Ectodermal cell (in vitro differentiated cells): ENCODE measurements around the gene NCAPG.

Source experiments
- H3K27ac ChIP-seq: 2 replicates; pipeline ENCODE4 v1.7.0; 2013; ENCODE audit warnings: mild to moderate bottlenecking, low read depth, low read length; ENCODE audit not compliant: insufficient read depth, poor library complexity, severe bottlenecking
- H3K27me3 ChIP-seq: 2 replicates; pipeline ENCODE4 v1.7.0; 2013; ENCODE audit warnings: mild to moderate bottlenecking, low read length; ENCODE audit not compliant: insufficient read depth, control insufficient read depth, poor library complexity, severe bottlenecking
- H3K36me3 ChIP-seq: one replicate; pipeline ENCODE4 v1.7.0; 2013; ENCODE audit warnings: low read length; ENCODE audit not compliant: control insufficient read depth, insufficient read depth
- H3K4me1 ChIP-seq: one replicate; pipeline ENCODE4 v1.7.0; 2013; ENCODE audit warnings: low read length; ENCODE audit not compliant: control insufficient read depth, insufficient read depth
- H3K4me3 ChIP-seq: 2 replicates; pipeline ENCODE4 v1.7.0; 2013; ENCODE audit warnings: low read depth, low read length, control low read depth; ENCODE audit not compliant: insufficient read depth
- H3K9me3 ChIP-seq: 2 replicates; pipeline ENCODE4 v1.7.0; 2013; ENCODE audit warnings: mild to moderate bottlenecking, low read length, moderate library complexity; ENCODE audit not compliant: control insufficient read depth
- WGBS, 2 experiments: methylation state at CpG; one replicate each; pipeline ENCODE4 v1.1.7; 2013; ENCODE audit warnings: missing lambda C conversion rate in 2 of 2; 5-methylcytosine and 5-hydroxymethylcytosine counted together

Gene NCAPG

GRCh38 chr4:17771284-17771908 lies 39.4 kb upstream of the NCAPG start:
- Histone ChIP-seq H3K36me3 (no peaks in the 10 kb centered on the region), H3K4me3 (no peak overlapping the region), H3K27me3 (no peaks in the 10 kb centered on the region), H3K27ac (no peak overlapping the region), H3K4me1 (no peaks in the 10 kb centered on the region), H3K9me3 (no peaks in the 10 kb centered on the region)
- WGBS, 2 experiments, result 91% methylated on average over 8 of the region's 8 CpGs

- Histone ChIP-seq H3K4me3 (no peak overlapping the region), H3K4me1 (no peaks in the 10 kb centered on the region), H3K36me3 (no peaks in the 10 kb centered on the region), H3K27ac (no peak overlapping the region), H3K27me3 (no peaks in the 10 kb centered on the region), H3K9me3 (no peaks in the 10 kb centered on the region)
- WGBS, 2 experiments, result 95 to 96% methylated on average over 10 of the region's 10 CpGs
These were observed 37.6 kb upstream of the NCAPG start for GRCh38 chr4:17773135-17773698.

GRCh38 chr4:17778431-17778830 lies 32.3 kb upstream of the NCAPG start:
- WGBS, 2 experiments, result 67 to 79% methylated on average over 3 of the region's 3 CpGs
- Histone ChIP-seq H3K4me3 (no peak overlapping the region), H3K36me3 (no peaks in the 10 kb centered on the region), H3K27ac (no peak overlapping the region), H3K27me3 (peaks cover 50% of the 10 kb centered on the region), H3K4me1 (peaks cover 15% of the 10 kb centered on the region), H3K9me3 (no peaks in the 10 kb centered on the region)

GRCh38 chr4:17780501-17781299 lies 30.1 kb upstream of the NCAPG start:
- WGBS, 2 experiments, result 24 to 26% methylated on average over 31 of the region's 31 CpGs
- Histone ChIP-seq H3K36me3 (no peaks in the 10 kb centered on the region), H3K27me3 (peaks cover 52% of the 10 kb centered on the region), H3K9me3 (no peaks in the 10 kb centered on the region), H3K4me3 (peak overlapping the region; percentile 42), H3K4me1 (peaks cover 15% of the 10 kb centered on the region), H3K27ac (no peak overlapping the region)

- Histone ChIP-seq H3K27me3 (peaks cover 52% of the 10 kb centered on the region), H3K4me1 (peaks cover 15% of the 10 kb centered on the region), H3K9me3 (no peaks in the 10 kb centered on the region), H3K36me3 (no peaks in the 10 kb centered on the region), H3K27ac (no peak within 1 kb of the TSS), H3K4me3 (peak within 1 kb of the TSS; percentile 42)
- 2% methylated on average over 82 of the region's 82 CpGs for WGBS, 2 experiments
These were observed 29.2 kb upstream of the NCAPG start, which contains the start of gene FAM184B for GRCh38 chr4:17781300-17782287. Gene FAM184B, minus strand, starts transcription at chr4:17781621. Its CDS starts 322 bp downstream, at chr4:17781299.

GRCh38 chr4:17785858-17786257 lies 24.9 kb upstream of the NCAPG start:
- Histone ChIP-seq H3K27me3 (peaks cover 28% of the 10 kb centered on the region), H3K9me3 (no peaks in the 10 kb centered on the region), H3K4me3 (no peak overlapping the region), H3K27ac (no peak overlapping the region), H3K4me1 (peaks cover 11% of the 10 kb centered on the region), H3K36me3 (no peaks in the 10 kb centered on the region)
- 70 to 84% methylated on average over 5 of the region's 5 CpGs for WGBS, 2 experiments

GRCh38 chr4:17786567-17786966 lies 24.2 kb upstream of the NCAPG start:
- H3K4me3 ChIP-seq, result no peak overlapping the region
- H3K27me3 ChIP-seq, result peaks cover 21% of the 10 kb centered on the region
- no peaks in the 10 kb centered on the region for H3K9me3 ChIP-seq
- H3K36me3 ChIP-seq, result no peaks in the 10 kb centered on the region
- 86 to 88% methylated on average over 5 of the region's 5 CpGs for WGBS, 2 experiments
- H3K4me1 ChIP-seq, result peaks cover 4% of the 10 kb centered on the region
- no peak overlapping the region for H3K27ac ChIP-seq

GRCh38 chr4:17787315-17787714 lies 23.5 kb upstream of the NCAPG start:
- Histone ChIP-seq H3K4me1 (no peaks in the 10 kb centered on the region), H3K9me3 (no peaks in the 10 kb centered on the region), H3K4me3 (no peak overlapping the region), H3K27me3 (peaks cover 13% of the 10 kb centered on the region), H3K27ac (no peak overlapping the region), H3K36me3 (no peaks in the 10 kb centered on the region)
- 92 to 98% methylated on average over 4 to 5 of the region's 5 CpGs for WGBS, 2 experiments

- H3K4me3 ChIP-seq, result no peak overlapping the region
- H3K36me3 ChIP-seq, result no peaks in the 10 kb centered on the region
- no peaks in the 10 kb centered on the region for H3K27me3 ChIP-seq
- no peak overlapping the region for H3K27ac ChIP-seq
- no peaks in the 10 kb centered on the region for H3K9me3 ChIP-seq
- no peaks in the 10 kb centered on the region for H3K4me1 ChIP-seq
These were observed 21.8 kb upstream of the NCAPG start for GRCh38 chr4:17788956-17789355.
